Middle frontal gyrus (tissue), 1 donor: Measurements from ENCODE around the gene INKA2.
"Not testable (repeated sequence)": the region's sequence is repeated elsewhere in the genome, so short reads cannot be mapped to it uniquely, and the experiment has no call there.

Experiments
- DNase-seq: peaks from one replicate; pipeline ENCODE4 v3.0.0-alpha.2; 2015; ENCODE audit warnings: low spot score; ENCODE audit errors: extremely low spot score

Gene INKA2

DNA sequence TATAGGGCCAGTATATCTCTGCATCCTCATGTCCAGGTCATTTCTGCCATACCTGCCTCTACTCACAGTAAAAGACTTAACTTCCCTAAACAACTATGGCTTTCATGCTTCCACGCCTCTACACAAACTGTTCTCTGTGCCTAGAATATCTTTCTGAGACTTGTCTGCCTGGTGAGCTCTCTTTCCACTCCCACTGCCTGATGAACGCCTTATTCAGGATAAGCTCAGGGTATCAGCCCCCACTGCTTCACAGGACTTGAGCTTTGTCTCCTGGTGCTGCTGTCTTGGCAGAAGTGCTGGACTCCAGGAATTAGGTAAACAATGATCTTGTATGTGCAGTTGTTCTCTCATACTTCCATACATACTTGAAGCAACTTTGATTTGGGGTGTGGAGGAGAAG, 11.7 kb upstream of the INKA2 start:
- no peak for DNase-seq

- no peak for DNase-seq
These were observed 10.4 kb upstream of the INKA2 start for GRCh38 chr1:111749628-111750027.

- DNase-seq, result no peak
These were observed 8.8 kb upstream of the INKA2 start for GRCh38 chr1:111747947-111748346.

DNA sequence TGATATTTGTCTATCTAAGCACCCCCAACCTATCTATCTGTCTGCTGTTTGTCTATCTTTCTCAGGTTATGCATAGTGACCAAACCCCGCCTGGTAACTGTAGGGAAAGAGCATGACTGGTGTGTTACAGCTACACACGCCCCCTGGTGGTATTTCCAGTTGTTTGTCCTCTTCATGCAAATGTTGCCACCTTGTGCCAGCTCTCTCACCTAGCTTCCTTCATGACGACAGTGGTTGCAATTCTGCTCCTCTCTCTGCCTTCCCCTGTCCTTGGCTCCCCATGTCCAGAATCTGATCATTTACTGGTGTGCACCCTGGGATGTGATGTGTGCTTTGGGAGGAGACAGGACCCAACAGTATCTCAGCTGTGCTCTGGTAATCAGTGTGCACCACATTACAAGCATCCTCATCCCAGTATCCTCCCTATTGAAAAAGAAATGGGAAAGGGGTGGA, 8.1 kb upstream of the INKA2 start:
- DNase-seq, result no peak

GRCh38 chr1:111746614-111746999, 7.4 kb upstream of the INKA2 start:
- no peak for DNase-seq

GRCh38 chr1:111745675-111746613, 6.7 kb upstream of the INKA2 start:
- no peak for DNase-seq

DNA sequence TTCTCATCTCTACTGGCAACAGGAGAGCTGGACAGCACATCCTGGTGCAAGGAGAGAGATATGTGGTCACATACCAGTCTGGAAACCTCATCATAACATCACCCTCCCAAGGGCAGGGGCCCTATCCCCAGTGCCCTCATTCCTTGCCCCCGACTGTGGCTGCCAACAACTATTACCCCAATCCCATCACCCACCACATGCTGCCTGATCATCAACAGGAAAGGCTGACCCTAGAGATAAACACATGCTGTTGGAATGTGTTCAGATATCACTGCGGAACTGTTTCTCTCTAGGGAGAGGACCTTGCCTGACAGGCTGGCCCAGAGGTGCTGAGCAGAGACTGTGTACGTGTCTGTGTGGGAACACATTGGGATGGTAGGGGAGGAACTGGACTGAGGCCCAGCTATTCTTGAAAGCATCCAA, 4.5 kb upstream of the INKA2 start:
- DNase-seq, result no peak

GRCh38 chr1:111742938-111743549, 3.8 kb upstream of the INKA2 start:
- no peak for DNase-seq

DNA sequence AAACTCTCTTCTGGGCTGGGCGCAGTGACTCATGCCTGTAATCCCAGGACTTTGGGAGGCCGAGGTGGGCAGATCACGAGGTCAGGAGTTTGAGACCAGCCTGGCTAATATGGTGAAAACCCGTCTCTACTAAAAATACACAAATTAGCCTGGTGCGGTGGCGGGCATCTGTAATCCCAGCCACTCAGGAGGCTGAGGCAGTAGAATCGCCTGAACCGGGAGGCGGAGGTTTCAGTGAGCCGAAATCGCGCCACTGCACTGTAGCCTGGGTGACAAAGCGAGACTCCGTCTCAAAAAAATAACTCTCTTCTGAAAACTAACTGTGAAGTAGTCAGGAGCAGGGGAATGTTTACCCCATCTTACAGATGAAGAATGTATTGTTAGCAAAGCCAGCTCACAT, 3.1 kb upstream of the INKA2 start:
- not testable (repeated sequence) for DNase-seq

GRCh38 chr1:111739925-111740765, 950 bp upstream of the INKA2 start:
- no peak for DNase-seq

DNA sequence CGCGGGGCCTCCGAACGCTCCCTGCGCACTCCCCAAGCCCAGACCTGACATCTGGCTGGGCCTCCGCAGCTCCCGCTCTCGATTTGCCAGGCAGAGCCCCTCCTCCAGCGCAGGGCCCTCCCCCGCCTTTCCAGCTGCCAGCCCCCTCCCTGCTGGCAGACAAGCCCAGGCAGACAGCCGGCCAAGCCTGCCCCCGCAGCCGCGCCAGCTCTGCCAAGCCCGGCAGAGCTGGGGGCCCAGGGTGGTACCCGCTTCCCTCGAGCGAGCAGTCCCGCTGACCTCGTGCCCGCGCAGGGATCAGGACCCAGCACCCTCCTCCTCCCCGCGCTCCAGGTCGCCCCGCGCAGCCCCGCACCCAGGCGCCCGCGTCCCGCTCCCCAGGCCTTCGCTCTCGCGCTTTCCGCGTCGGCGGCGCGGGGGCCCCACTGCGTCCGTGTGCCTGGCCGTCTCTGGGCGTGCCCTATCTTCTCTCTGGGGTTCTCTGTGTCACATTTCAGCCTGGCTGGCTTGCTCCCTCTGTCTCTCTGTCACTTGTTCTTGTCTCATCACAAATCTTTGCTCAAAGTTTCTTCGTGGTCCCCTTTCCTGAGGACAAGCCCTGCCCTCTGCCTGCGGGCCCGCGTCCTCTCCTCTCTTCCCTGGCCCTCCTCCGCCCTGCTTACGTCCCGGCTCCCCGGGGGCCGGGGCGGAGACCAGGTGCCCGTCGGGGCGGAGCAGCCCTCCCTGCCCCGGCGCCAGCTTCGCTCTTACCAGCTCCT, 580 bp downstream of the INKA2 start:
- peak; percentile 69 for DNase-seq

GRCh38 chr1:111738133-111738435, 1.1 kb downstream of the INKA2 start:
- DNase-seq, result no peak

DNA sequence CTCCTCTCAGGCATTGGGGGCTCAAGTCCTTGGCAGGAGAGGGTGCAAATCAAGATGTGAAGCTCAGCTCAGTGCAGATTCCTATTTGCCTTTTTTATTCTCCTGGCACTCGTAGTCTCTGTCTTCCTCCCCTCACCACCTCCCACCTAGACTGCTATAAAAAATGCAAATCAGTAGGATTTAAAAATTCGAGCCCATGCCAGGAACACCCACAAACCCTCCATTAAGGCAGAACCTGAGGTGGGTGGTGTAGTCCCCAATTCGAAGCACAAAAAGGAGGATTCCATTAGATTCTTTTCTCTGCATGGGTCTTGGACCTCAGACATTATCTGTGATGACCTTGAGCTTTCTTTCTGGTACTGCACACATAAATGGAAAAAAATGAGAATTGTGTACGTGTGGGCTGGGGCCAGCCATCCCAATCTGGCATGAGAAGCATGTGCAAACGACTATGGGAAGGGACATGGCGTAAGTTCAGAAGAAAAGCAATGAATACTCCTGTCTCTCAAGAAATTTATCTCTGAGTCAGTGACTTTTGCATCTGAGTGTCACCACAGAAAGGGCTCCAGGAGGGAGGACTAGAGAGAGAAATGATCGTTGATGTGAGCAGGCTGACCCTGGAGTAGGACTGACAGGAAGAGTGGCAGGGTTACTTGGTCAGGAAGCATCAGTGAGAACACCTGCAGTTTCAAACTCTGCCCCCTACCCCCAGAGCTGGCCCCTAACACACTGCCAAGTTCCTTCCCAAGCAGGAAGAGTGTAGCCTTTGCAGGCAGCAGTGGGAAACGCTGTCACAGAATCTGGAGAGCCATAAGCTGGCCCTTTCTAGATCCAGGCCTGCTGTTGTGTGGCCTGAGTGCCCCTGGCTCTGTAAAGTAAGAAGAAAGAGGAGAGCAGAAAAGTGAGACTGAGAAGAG, 1.7 kb downstream of the INKA2 start:
- no peak for DNase-seq

DNA sequence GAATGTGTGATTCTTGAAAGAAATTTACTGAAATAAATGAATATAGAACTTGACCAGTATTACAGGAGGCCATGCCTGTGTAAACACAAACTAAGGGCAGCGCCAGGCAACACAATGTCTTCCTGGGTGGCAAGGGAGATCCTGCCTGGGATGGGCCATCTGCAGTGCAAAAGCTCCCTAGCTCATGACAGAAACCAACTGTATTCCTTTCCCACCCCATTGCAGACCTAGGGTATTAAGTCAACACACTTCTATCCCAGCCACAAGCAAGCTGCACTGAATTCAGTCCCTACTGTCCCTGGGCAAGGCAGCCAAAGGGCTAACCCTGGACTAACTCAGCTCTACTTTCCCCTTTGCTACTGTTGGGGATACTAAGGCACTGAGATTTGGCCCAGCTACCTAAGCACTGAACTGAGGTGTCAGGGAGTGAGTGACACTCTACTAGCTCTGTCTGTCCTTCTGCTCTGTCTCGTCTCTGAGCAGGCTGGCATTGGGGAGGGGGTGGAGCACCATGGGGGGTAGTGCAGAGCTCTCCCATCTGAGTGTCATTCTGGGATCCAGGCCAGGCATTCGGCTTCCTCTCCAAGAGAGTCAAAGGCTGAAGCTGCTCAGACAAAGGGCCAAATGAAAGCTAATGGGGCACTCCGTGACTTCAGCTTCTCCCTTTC, 2.5 kb downstream of the INKA2 start:
- DNase-seq, result no peak

DNA sequence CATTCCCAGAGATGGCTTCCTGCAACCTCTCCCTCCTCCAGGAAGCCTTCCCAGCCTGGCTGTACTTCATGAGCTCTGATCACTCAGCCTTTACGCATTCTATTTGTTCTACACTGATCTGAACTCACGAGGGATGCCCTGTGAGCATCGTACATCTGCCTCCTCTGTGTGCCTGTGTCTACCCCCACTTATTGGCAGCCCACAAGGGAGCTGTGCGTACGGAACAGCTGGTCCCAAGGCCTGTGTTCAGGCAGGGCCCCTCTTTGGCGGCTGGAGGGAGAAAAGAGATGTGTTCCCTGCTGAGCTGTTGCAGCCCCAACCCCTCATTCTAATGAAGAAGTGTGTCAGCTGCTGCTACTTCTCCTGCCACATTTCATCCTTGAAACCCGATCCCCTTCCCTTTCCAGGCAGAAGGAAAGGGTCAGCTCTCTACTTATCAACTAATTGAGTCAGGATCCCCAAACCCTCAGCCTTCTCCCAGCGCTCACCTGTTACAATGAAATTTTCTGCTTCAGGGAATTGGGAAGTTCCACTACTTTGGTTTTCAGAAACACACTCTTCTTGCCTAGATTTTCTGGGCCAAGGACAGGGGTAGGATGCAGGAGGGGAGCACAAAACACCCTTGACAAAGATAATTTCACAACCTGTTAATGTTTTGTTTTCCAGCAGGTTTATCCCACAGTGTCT, 3.2 kb downstream of the INKA2 start:
- DNase-seq, result no peak

- no peak for DNase-seq
These were observed 3.9 kb downstream of the INKA2 start for GRCh38 chr1:111735321-111735720.

DNA sequence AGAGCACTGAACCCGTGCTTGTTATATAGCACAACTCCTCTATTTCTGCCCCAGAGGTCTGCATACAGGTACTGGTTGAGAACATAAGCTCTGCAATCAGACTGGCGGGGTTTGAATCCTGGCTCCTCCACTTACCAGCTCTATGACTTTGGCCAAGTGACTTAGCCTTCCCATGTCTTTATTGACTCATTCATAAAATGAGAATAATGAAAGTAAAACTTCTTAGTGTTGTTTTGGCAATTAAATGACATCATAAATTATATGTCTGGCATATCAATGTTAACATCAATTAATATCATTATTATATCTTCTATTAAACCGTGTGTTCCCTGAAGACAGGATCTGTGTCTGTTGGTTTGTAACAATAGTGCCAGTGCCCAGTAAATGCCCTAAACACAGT, 4.3 kb downstream of the INKA2 start:
- DNase-seq, result no peak

DNA sequence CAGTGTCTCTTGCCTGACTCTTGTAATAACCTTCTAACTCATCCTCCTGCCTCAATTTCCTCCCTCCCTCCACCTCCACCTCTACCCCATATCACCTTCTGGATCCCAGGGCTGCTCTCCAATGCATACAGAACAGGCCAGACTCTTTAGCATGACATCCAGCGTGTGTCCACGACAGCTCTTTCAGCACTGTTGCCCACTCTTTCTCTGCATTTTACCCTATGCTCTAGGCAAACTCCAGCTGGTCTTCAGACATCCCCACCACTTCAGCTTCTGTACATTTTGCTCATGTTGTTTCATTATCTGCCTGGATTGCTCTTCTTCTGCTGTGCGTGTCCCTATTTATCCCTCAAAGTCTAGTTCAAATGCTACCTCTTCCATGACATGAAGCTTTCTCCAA, 4.8 kb downstream of the INKA2 start:
- no peak for DNase-seq

DNA sequence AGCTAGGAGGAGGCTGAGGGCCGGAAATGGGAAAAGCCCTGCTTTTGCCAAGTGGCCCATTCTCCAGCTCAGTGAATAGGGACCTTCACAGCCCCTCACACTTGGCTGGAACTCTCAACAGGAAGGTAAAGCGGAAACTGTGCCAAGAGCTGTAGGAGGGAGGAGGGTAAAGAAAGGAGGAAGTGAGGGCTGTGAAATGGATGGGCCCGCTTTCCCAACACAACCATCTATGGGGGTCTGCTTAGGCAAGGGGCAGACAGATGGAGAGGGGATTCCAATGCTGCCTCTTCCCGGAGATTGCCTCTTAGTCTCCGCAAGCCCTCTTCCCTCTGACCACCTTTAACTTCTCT, 5.2 kb downstream of the INKA2 start:
- no peak for DNase-seq
